ENCODE results near the gene MED20.
"Not testable (repeated sequence)": the region's sequence is repeated elsewhere in the genome, so short reads cannot be mapped to it uniquely, and the experiment has no call there.

The MED20 gene

GRCh38 chr6:41943456-41943855 lies 22.5 kb upstream of the MED20 start:
- H3K27ac ChIP-seq = no peak overlapping the region
- TF ChIP-seq ZFX (IDR thresholded peaks at IDR 0.05) = no peak
- TF ChIP-seq, protein P1, sequence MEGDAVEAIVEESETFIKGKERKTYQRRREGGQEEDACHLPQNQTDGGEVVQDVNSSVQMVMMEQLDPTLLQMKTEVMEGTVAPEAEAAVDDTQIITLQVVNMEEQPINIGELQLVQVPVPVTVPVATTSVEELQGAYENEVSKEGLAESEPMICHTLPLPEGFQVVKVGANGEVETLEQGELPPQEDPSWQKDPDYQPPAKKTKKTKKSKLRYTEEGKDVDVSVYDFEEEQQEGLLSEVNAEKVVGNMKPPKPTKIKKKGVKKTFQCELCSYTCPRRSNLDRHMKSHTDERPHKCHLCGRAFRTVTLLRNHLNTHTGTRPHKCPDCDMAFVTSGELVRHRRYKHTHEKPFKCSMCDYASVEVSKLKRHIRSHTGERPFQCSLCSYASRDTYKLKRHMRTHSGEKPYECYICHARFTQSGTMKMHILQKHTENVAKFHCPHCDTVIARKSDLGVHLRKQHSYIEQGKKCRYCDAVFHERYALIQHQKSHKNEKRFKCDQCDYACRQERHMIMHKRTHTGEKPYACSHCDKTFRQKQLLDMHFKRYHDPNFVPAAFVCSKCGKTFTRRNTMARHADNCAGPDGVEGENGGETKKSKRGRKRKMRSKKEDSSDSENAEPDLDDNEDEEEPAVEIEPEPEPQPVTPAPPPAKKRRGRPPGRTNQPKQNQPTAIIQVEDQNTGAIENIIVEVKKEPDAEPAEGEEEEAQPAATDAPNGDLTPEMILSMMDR (conservative IDR thresholded peaks at IDR 0.05) = no peak

DNA sequence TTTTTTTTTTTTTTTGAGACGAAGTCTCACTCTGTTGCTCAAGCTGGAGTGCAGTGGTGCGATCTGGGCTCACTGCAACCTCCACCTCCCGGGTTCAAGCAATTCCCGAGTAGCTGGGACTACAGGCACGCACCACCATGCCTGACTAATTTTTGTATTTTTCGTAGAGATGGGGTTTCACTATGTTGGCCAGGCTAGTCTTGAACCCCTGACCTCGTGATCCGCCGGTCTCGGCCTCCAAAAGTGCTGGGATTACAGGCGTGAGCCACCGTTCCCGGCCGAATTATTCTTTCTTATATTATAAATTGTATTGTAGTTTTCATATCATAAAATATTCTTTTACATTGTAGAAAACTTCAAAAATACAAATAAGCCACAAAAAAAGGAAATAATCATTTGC lies 21.9 kb upstream of the MED20 start:
- not testable (repeated sequence) for H3K27ac ChIP-seq

DNA sequence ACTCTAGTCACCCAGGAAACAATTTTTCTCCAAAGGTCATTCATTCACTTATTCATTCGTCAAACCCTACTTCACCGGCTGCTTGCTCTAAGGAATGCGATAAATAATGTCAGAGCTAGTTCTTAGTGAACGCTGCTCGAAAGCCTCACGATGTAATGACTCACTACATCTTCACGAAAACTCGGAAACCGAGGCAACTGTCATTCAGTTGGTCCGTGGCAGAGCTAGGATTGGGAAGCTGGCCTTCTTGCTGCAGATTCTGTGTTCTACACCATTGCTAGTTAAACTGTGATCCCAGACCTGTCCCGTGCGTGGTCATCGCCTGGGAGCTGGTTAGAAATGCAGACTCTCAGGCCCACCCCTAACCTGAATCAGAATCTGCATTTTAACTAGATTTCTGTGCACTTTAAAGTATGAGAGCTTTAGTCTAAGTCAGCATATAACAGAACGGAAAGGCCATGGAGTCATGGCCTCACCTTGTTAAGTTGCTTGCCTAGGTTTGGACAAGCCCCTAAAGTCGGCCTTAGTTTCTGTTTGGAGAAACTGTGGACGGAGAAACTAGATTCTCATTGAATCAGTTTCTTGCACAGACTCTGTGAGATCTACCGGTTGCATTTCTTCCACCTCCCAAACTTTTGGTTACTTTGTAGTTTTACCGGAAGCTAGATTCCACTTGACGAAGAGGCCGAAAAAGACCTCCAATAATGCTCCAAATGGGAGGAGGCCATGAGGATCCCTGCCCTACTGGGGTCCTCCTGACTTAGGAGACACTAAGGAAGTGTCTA lies 21.3 kb upstream of the MED20 start:
- peak overlapping the region; percentile 76 for H3K27ac ChIP-seq
- TF ChIP-seq, protein P1 (conservative IDR thresholded peaks at IDR 0.05) = no peak
- TF ChIP-seq ZFX (IDR thresholded peaks at IDR 0.05) = no peak

DNA sequence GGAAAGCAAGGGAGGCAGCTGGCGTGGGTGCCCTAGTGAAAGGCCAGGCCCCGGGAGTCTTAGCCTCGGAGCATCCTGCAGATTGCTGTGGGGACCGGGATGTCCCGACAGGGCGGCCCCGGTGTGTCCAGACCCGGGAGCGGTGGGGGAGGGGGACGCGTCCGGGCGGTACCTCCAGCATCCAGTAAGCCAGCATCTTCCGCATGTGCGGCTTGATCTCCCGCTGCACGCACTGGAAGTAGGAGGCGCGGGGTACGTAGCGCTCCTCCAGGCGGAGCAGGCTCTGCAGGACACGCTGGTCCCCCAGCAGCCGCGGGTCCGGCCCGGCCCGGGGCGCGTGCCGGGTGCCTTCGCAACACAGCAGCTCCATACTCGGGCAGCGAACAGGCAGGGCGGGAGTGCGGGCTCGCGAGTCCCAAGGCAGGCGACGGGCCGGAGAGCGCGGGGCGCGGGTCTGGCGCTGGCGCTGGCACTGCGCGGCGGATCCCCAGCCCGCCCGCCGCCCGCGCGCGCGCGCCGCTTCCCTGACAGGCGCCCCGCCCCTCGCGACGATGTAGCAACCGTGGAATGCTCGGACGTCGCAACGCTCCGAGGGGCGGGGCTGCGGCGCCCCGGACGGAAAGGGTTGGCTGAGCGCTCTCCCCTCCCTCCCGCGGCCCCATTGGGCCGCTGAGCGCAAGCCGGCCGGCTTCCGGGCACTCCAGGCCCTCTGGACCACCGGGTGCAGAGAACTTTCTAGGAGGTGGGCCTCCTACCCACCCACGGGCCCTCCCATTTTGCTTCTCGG lies 20.5 kb upstream of the MED20 start, which contains the start of gene CCND3:
Gene CCND3, minus strand, starts transcription at position 529 of the 787 bp plus-strand sequence. Its CDS starts 159 bp downstream, at position 370.
- TF ChIP-seq, protein P1 (conservative IDR thresholded peaks at IDR 0.05) = no peak
- TF ChIP-seq ZFX (IDR thresholded peaks at IDR 0.05) = peak; percentile 34; the same call in 1 of the 2 replicates
- peak within 1 kb of the TSS; percentile 76 for H3K27ac ChIP-seq

- TF ChIP-seq ZFX (IDR thresholded peaks at IDR 0.05) = no peak
- TF ChIP-seq, protein P1 (conservative IDR thresholded peaks at IDR 0.05) = no peak
- peak overlapping the region; percentile 76 for H3K27ac ChIP-seq
Measured at GRCh38 chr6:41940759-41941279, 19.9 kb upstream of the MED20 start.

DNA sequence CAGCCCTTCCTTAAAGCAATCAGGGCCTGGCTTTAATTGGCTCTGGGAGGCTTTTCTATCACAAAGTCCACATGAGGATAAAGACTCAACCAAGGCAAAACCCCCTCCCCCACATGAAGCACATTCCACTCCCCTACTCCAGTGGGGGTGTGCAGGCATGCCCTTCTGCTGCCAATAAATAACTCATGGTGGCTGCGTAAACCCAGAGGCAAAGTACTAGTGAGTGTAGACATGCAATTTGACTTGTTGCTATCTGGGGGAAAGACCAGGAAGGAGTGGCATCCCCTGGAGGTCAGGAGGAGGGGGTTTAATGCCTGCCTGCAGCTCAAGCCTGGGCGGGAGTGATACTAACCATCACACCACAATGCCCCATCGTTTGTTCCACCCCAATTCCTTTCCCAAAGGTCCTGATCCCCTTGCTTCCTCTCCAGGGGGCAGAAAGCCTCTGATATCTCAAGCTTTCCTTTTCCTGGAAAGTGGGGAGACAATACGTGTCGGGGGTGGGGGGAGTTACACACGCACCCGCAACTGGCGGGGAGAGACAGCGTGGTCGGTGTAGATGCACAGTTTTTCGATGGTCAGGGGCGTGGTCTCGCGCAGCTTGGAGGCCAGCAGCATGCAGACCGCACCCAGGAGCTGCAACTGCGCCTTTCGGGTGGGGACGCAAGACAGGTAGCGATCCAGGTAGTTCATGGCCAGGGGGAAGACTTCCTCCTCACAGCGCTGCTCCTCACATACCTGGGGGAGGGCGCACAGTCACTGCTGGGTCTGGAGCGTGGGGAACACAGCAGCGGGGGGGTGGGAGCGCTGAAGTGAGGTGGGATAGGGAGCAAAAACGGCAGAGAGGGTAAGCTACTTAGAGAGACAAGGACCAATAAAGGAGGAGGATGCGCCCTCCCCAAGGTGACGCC lies 19.2 kb upstream of the MED20 start:
- H3K27ac ChIP-seq = peak overlapping the region; percentile 76
- TF ChIP-seq, protein P1 (conservative IDR thresholded peaks at IDR 0.05) = no peak
- no peak for TF ChIP-seq ZFX (IDR thresholded peaks at IDR 0.05)

GRCh38 chr6:41939176-41939847 lies 18.4 kb upstream of the MED20 start:
- H3K27ac ChIP-seq = no peak overlapping the region
- TF ChIP-seq ZFX (IDR thresholded peaks at IDR 0.05) = no peak
- TF ChIP-seq, protein P1 (conservative IDR thresholded peaks at IDR 0.05) = no peak

Data from C4-2B (cell line).